ENCODE data around the gene BLVRB.
"Not testable (repeated sequence)": the region's sequence is repeated elsewhere in the genome, so short reads cannot be mapped to it uniquely, and the experiment has no call there.

Gene BLVRB

GRCh38 chr19:40449506-40449905, 16.0 kb downstream of the BLVRB start:
- DNase-seq (ENCODE audit: low spot score), result no peak

GRCh38 chr19:40446263-40446784, 19.2 kb downstream of the BLVRB start:
- no peak for DNase-seq (ENCODE audit: low spot score)

GRCh38 chr19:40445780-40446262, 19.7 kb downstream of the BLVRB start:
- no peak for DNase-seq (ENCODE audit: low spot score)

GRCh38 chr19:40444825-40445312, 20.7 kb downstream of the BLVRB start:
- no peak for DNase-seq (ENCODE audit: low spot score)

- peak; percentile 95 for DNase-seq (ENCODE audit: low spot score)
These were observed 21.3 kb downstream of the BLVRB start, which contains the start of gene SERTAD3 for GRCh38 chr19:40444000-40444824. TSS of gene SERTAD3 (minus strand) at chr19:40444335. CDS start at chr19:40442080, 2,255 bp downstream.

- DNase-seq (ENCODE audit: low spot score), result peak; percentile 98
These were observed 22.2 kb downstream of the BLVRB start for GRCh38 chr19:40443131-40443999.

GRCh38 chr19:40442328-40443130, 23.0 kb downstream of the BLVRB start:
- no peak for DNase-seq (ENCODE audit: low spot score)

- no peak for DNase-seq (ENCODE audit: low spot score)
These were observed 23.8 kb downstream of the BLVRB start for GRCh38 chr19:40441719-40442253.

- no peak for DNase-seq (ENCODE audit: low spot score)
These were observed 27.3 kb downstream of the BLVRB start for GRCh38 chr19:40438284-40438683.

- peak; percentile 86 for DNase-seq (ENCODE audit: low spot score)
These were observed 31.9 kb downstream of the BLVRB start for GRCh38 chr19:40433391-40434216.

- DNase-seq (ENCODE audit: low spot score), result not testable (repeated sequence)
These were observed 32.8 kb downstream of the BLVRB start for GRCh38 chr19:40432760-40433159.

GRCh38 chr19:40431698-40432097, 33.8 kb downstream of the BLVRB start:
- no peak for DNase-seq (ENCODE audit: low spot score)

GRCh38 chr19:40430242-40430641, 35.3 kb downstream of the BLVRB start:
- not testable (repeated sequence) for DNase-seq (ENCODE audit: low spot score)

- DNase-seq (ENCODE audit: low spot score), result not testable (repeated sequence)
These were observed 37.3 kb downstream of the BLVRB start for GRCh38 chr19:40428197-40428596.

- peak; percentile 99 for DNase-seq (ENCODE audit: low spot score)
These were observed 39.9 kb downstream of the BLVRB start, which contains the start of gene SERTAD1 for GRCh38 chr19:40425450-40426287. TSS of gene SERTAD1 (minus strand) at chr19:40425992. CDS start at chr19:40423546, 2,446 bp downstream.

GRCh38 chr19:40424637-40425449, 40.7 kb downstream of the BLVRB start:
- DNase-seq (ENCODE audit: low spot score), result no peak

- no peak for DNase-seq (ENCODE audit: low spot score)
These were observed 41.6 kb downstream of the BLVRB start for GRCh38 chr19:40423938-40424337.

All from pons (tissue), 1 donor.